ENCODE results near the gene ISLR.
A peak's percentile ranks its signal among the peaks of the same experiment; 100 is the strongest.
"Not testable (repeated sequence)": the region's sequence is repeated elsewhere in the genome, so short reads cannot be mapped to it uniquely, and the experiment has no call there.

ISLR gene

GRCh38 chr15:74136814-74137536 lies 36.5 kb upstream of the ISLR start:
- peak in 1 of 2 experiments; percentile 20 for DNase-seq

- no peak for DNase-seq
These were observed 36.0 kb upstream of the ISLR start for GRCh38 chr15:74137537-74137894.

- DNase-seq = no peak
These were observed 34.9 kb upstream of the ISLR start for GRCh38 chr15:74138642-74139041.

GRCh38 chr15:74141591-74141990 lies 31.9 kb upstream of the ISLR start:
- no peak for DNase-seq

- no peak for DNase-seq
These were observed 29.2 kb upstream of the ISLR start for GRCh38 chr15:74144153-74144775.

GRCh38 chr15:74146277-74146800 lies 27.2 kb upstream of the ISLR start:
- DNase-seq = no peak

- no peak for DNase-seq
These were observed 26.5 kb upstream of the ISLR start for GRCh38 chr15:74147051-74147450.

- no peak for DNase-seq
These were observed 17.6 kb upstream of the ISLR start for GRCh38 chr15:74155766-74156417.

GRCh38 chr15:74156678-74157411 lies 16.7 kb upstream of the ISLR start:
- DNase-seq = no peak

GRCh38 chr15:74157868-74158827 lies 15.4 kb upstream of the ISLR start:
- DNase-seq = no peak

GRCh38 chr15:74158855-74159650 lies 14.5 kb upstream of the ISLR start:
- DNase-seq = no peak

- no peak for DNase-seq
These were observed 13.7 kb upstream of the ISLR start for GRCh38 chr15:74159773-74160172.

GRCh38 chr15:74160390-74160789 lies 13.1 kb upstream of the ISLR start:
- not testable (repeated sequence) for DNase-seq

- DNase-seq = not testable (repeated sequence)
These were observed 11.3 kb upstream of the ISLR start for GRCh38 chr15:74162195-74162536.

- no peak for DNase-seq
These were observed 8.0 kb upstream of the ISLR start for GRCh38 chr15:74165461-74165860.

GRCh38 chr15:74167891-74168331 lies 5.6 kb upstream of the ISLR start:
- no peak for DNase-seq

GRCh38 chr15:74168711-74169126 lies 4.8 kb upstream of the ISLR start:
- DNase-seq = no peak

- no peak for DNase-seq
These were observed 3.3 kb upstream of the ISLR start for GRCh38 chr15:74170071-74170844.

- DNase-seq = no peak
These were observed 2.5 kb upstream of the ISLR start for GRCh38 chr15:74170875-74171578.

Measured in NCI-H187 (cell line).